Ishikawa (cell line): ENCODE measurements around the gene MCRS1.

Experiments used
- FOXM1 ChIP-seq: IDR thresholded peaks from 2 replicates; pipeline ENCODE4 v1.6.1; 2012; ENCODE audit warnings: low read depth, borderline replicate concordance
- TAF1 ChIP-seq: IDR thresholded peaks from 2 replicates; pipeline ENCODE4 v1.6.1; 2012; ENCODE audit warnings: low read depth, mild to moderate bottlenecking
- YY1 ChIP-seq: IDR thresholded peaks from 2 replicates; pipeline ENCODE4 v1.6.1; 2012; ENCODE audit warnings: low read depth
- TF ChIP-seq, protein P1 (sequence below): IDR thresholded peaks from 2 replicates; pipeline ENCODE4 v1.6.1; 2012; ENCODE audit warnings: low read depth, mild to moderate bottlenecking
- TF ChIP-seq, protein P2 (sequence below): IDR thresholded peaks from 2 replicates; pipeline ENCODE4 v1.6.1; 2012

DNA sequence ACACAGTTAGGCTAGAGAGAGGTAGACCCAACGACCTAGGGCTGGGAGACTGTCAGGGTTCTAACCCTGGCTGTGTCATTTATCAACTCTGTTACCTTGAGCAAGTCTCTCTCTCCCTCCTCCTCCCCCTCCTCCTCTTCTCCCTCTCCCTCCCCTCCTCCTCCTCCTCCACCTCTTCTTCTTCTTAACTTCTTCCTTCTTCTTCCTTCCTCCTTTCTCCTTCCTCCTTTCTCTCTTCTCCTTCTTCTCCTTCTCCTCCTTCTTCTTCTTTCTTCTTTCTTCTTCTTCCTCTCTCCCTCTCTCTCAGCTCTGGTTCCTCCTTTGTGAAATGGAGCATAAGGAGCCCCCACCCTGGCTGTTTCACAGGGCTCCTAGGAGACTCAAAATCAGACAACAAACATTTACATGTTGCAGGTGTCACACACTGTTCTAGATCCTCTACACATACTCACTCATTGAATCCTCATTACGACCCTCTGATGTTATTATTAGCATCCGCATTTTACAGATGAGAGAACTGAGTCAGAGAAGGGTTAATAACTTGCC is 31.3 kb downstream of the MCRS1 start:
- TF ChIP-seq, protein P1, sequence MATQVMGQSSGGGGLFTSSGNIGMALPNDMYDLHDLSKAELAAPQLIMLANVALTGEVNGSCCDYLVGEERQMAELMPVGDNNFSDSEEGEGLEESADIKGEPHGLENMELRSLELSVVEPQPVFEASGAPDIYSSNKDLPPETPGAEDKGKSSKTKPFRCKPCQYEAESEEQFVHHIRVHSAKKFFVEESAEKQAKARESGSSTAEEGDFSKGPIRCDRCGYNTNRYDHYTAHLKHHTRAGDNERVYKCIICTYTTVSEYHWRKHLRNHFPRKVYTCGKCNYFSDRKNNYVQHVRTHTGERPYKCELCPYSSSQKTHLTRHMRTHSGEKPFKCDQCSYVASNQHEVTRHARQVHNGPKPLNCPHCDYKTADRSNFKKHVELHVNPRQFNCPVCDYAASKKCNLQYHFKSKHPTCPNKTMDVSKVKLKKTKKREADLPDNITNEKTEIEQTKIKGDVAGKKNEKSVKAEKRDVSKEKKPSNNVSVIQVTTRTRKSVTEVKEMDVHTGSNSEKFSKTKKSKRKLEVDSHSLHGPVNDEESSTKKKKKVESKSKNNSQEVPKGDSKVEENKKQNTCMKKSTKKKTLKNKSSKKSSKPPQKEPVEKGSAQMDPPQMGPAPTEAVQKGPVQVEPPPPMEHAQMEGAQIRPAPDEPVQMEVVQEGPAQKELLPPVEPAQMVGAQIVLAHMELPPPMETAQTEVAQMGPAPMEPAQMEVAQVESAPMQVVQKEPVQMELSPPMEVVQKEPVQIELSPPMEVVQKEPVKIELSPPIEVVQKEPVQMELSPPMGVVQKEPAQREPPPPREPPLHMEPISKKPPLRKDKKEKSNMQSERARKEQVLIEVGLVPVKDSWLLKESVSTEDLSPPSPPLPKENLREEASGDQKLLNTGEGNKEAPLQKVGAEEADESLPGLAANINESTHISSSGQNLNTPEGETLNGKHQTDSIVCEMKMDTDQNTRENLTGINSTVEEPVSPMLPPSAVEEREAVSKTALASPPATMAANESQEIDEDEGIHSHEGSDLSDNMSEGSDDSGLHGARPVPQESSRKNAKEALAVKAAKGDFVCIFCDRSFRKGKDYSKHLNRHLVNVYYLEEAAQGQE: no peak
- TF ChIP-seq TAF1 (no peak), YY1 (no peak), FOXM1 (no peak)
- TF ChIP-seq, protein P2, sequence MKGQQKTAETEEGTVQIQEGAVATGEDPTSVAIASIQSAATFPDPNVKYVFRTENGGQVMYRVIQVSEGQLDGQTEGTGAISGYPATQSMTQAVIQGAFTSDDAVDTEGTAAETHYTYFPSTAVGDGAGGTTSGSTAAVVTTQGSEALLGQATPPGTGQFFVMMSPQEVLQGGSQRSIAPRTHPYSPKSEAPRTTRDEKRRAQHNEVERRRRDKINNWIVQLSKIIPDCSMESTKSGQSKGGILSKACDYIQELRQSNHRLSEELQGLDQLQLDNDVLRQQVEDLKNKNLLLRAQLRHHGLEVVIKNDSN: no peak
